GM12878 (cell line): ENCODE results near the gene TMSB4X. TPM values are rescaled to one million over a fixed set of nuclear protein-coding genes. Genes with fewer than 3 reads are reported as not detected.

Source experiments
- ATAC-seq: fragments of 200-7000 bp; cut with Tn5 transposase; 3 replicates; pipeline ENCODE4 v1.9.1; 2020; ENCODE audit warnings: mild to moderate bottlenecking, moderate library complexity
- BruUV-seq: library from RNA; stranded (reverse); fragments of 400-500 nt; replicated peaks from 2 replicates; lab custom pipeline; 2021; lab: Mats Ljungman, UMichigan
- CTCF ChIA-PET: fragments of 300-600 bp; sonication (Branson Sonifier 250); formaldehyde crosslinking; extraction: SDS; loops from one replicate; lab custom pipeline; 2021; ENCODE audit warnings: inconsistent platforms; lab: Yijun Ruan, JAX
- POLR2A ChIA-PET: fragments of 350-600 bp; formaldehyde crosslinking; extraction: SDS; loops from one replicate; lab custom pipeline; 2021; ENCODE audit warnings: inconsistent platforms; lab: Charles Lee
- RAD21 ChIA-PET: fragments of 300-600 bp; sonication (Branson Sonifier 250); formaldehyde crosslinking; loops from one replicate; lab custom pipeline; 2023; ENCODE audit warnings: antibody characterized with exemption; ENCODE audit not compliant: unreplicated experiment; lab: Charles Lee
- SMC1A ChIA-PET: fragments of 300-600 bp; sonication (Branson Sonifier 250); formaldehyde crosslinking; loops from one replicate; lab custom pipeline; 2023; ENCODE audit not compliant: unreplicated experiment, uncharacterized antibody; lab: Charles Lee
- DNase-seq: peaks from one replicate; pipeline ENCODE4 v3.0.0-alpha.2; 2011; ENCODE audit warnings: low read depth, low spot score
- FAIRE-seq: peaks from 3 replicates; lab custom pipeline; 2011; peaks lifted over from hg19 to GRCh38; lab: Jason Lieb, UNC
- H2AFZ ChIP-seq: 2 replicates; pipeline ENCODE4 v1.6.0; 2011; ENCODE audit warnings: low read depth, low read length, control low read depth; ENCODE audit not compliant: control insufficient read depth
- H3K27ac ChIP-seq: 2 replicates; pipeline ENCODE4 v1.5.1; 2011; ENCODE audit warnings: control low read depth; ENCODE audit not compliant: control insufficient read depth, insufficient read depth
- H3K27me3 ChIP-seq, 2 experiments: replicated peaks in 1 of 2; 2 replicates each; pipeline versions ENCODE4 v1.6.0 to v1.6.1; 2011; ENCODE audit warnings: low read length in 1 of 2; ENCODE audit not compliant: control insufficient read depth in 2 of 2, insufficient read depth in 2 of 2
- H3K36me3 ChIP-seq, 2 experiments: 2 replicates each; pipeline ENCODE4 v1.5.1; 2011; ENCODE audit warnings: low read length in 1 of 2; ENCODE audit not compliant: control insufficient read depth in 2 of 2, insufficient read depth in 2 of 2
- H3K4me1 ChIP-seq: 2 replicates; pipeline ENCODE4 v1.6.1; 2011; ENCODE audit warnings: mild to moderate bottlenecking, low read length, moderate library complexity, mixed read lengths; ENCODE audit not compliant: control insufficient read depth, insufficient read depth
- H3K4me2 ChIP-seq: 2 replicates; pipeline ENCODE4 v1.6.0; 2011; ENCODE audit warnings: control low read depth; ENCODE audit not compliant: control insufficient read depth, insufficient read depth
- H3K4me3 ChIP-seq: fragments of 200-600 bp; sonication (generic); 2 replicates; pipeline ENCODE4 v1.5.1; 2016
- H3K79me2 ChIP-seq: 2 replicates; pipeline ENCODE4 v1.6.0; 2011; ENCODE audit warnings: low read length; ENCODE audit not compliant: control insufficient read depth, insufficient read depth
- H3K9ac ChIP-seq: 2 replicates; pipeline ENCODE4 v1.8.0; 2011; ENCODE audit warnings: low read length, control low read depth, mixed read lengths; ENCODE audit not compliant: control insufficient read depth, insufficient read depth
- H3K9me3 ChIP-seq: replicated peaks from 3 replicates; pipeline ENCODE4 v1.5.1; 2011; ENCODE audit warnings: mild to moderate bottlenecking, low read length; ENCODE audit not compliant: control insufficient read depth, insufficient read depth
- H4K20me1 ChIP-seq: 2 replicates; pipeline ENCODE4 v1.6.0; 2011; ENCODE audit not compliant: control insufficient read depth, insufficient read depth
- BACH1 ChIP-seq: fragments of 450-650 bp; IDR thresholded peaks from 2 replicates; pipeline ENCODE4 v1.6.1; 2017; ENCODE audit warnings: mild to moderate bottlenecking, borderline replicate concordance
- CHD4 ChIP-seq: fragments of 200-600 bp; sonication (generic); IDR thresholded peaks from 2 replicates; pipeline ENCODE4 v1.6.1; 2016; ENCODE audit warnings: mild to moderate bottlenecking
- EP300 ChIP-seq, 2 experiments: fragments of 150-350 bp in 1 of 2; IDR thresholded peaks; 2 replicates each; pipeline ENCODE4 v1.6.1; 2011 to 2012; ENCODE audit warnings: low read depth in 2 of 2, low read length in 2 of 2, borderline replicate concordance in 1 of 2, improper control_type of control experiment in 1 of 2, inconsistent platforms in 1 of 2; ENCODE audit not compliant: control insufficient read depth in 1 of 2
- EZH2 ChIP-seq: IDR thresholded peaks from 2 replicates; pipeline ENCODE4 v1.6.1; 2012; ENCODE audit warnings: low read depth, mild to moderate bottlenecking, control low read depth, inconsistent platforms, low read length, borderline replicate concordance; ENCODE audit not compliant: control insufficient read depth
- HCFC1 ChIP-seq: fragments of 150-350 bp; IDR thresholded peaks from 2 replicates; pipeline ENCODE4 v1.6.1; 2014; ENCODE audit warnings: low read length
- MEF2A ChIP-seq: IDR thresholded peaks from 2 replicates; pipeline ENCODE4 v1.6.1; 2011; ENCODE audit warnings: low read depth, mild to moderate bottlenecking, low read length, moderate library complexity; ENCODE audit not compliant: insufficient read depth
- NFIC ChIP-seq: IDR thresholded peaks from 2 replicates; pipeline ENCODE4 v1.6.1; 2012; ENCODE audit warnings: low read depth, mild to moderate bottlenecking, inconsistent platforms, low read length, moderate library complexity
- NR2C1 ChIP-seq: fragments of 450-650 bp; IDR thresholded peaks from 2 replicates; pipeline ENCODE4 v1.6.1; 2017; ENCODE audit warnings: antibody characterized with exemption, mild to moderate bottlenecking, moderate library complexity
- RBBP5 ChIP-seq: fragments of 200-600 bp; sonication (generic); conservative IDR thresholded peaks from 2 replicates; pipeline ENCODE4 v1.6.1; 2016
- RUNX3 ChIP-seq: IDR thresholded peaks from 2 replicates; pipeline ENCODE4 v1.6.1; 2012; ENCODE audit warnings: low read length, inconsistent platforms
- SIN3A ChIP-seq: IDR thresholded peaks from 2 replicates; pipeline ENCODE4 v1.6.1; 2012; ENCODE audit warnings: low read depth, low read length, improper control_type of control experiment
- SMARCA5 ChIP-seq: fragments of 450-650 bp; IDR thresholded peaks from 2 replicates; pipeline ENCODE4 v1.6.1; 2017; ENCODE audit warnings: mild to moderate bottlenecking
- SPI1 ChIP-seq: IDR thresholded peaks from 2 replicates; pipeline ENCODE4 v1.6.1; 2011; ENCODE audit warnings: low read depth, mild to moderate bottlenecking, low read length, moderate library complexity, borderline replicate concordance; ENCODE audit not compliant: insufficient read depth
- STAT3 ChIP-seq: IDR thresholded peaks from 2 replicates; pipeline ENCODE4 v1.6.1; 2011; ENCODE audit warnings: low read depth, low read length, improper control_type of control experiment
- YBX1 ChIP-seq: fragments of 450-650 bp; IDR thresholded peaks from 2 replicates; pipeline ENCODE4 v1.6.1; 2016; ENCODE audit warnings: antibody characterized with exemption
- ZNF217 ChIP-seq: fragments of 450-650 bp; IDR thresholded peaks from 2 replicates; pipeline ENCODE4 v1.6.1; 2017; ENCODE audit warnings: antibody characterized with exemption, mild to moderate bottlenecking
- ZZZ3 ChIP-seq: IDR thresholded peaks from 2 replicates; pipeline ENCODE4 v1.6.1; 2011; ENCODE audit warnings: low read depth; ENCODE audit not compliant: control insufficient read depth, insufficient read length
- WGBS: methylation state at CpG from one replicate; pipeline ENCODE4 v1.1.6; 2016; ENCODE audit warnings: low lambda C conversion rate; ENCODE audit not compliant: insufficient replicate concordance, insufficient coverage; ENCODE audit errors: missing lambda C conversion rate; 5-methylcytosine and 5-hydroxymethylcytosine counted together
- in situ Hi-C: fragments of 300-500 bp; cut with MboI; formaldehyde crosslinking; loops from 9 replicates; pipeline ENCODE4 v1.14.3; 2018; ENCODE audit warnings: mixed read lengths
- intact Hi-C: fragments of 100-400 bp; cut with micrococcal nuclease; formaldehyde crosslinking; loops from one replicate; pipeline ENCODE4 v1.14.2; 2022; ENCODE audit not compliant: unreplicated experiment
- polyA plus RNA-seq, 11 experiments: library from polyadenylated mRNA; depleted of rRNA in 4 of 11; unstranded in 6 of 11; stranded (reverse) in 5 of 11; fragments of >200 nt; fragmentation: Nextera tagmentation in 4 of 11; fragmentation: Illumina TruSeq in 1 of 11; extraction: Ambion mirVana in 4 of 11; extraction: Trizol in 1 of 11; gene quantifications; 1 replicate in 1 of 11; 2 replicates in 10 of 11; pipeline versions ENCODE4 v1.2.1 to v1.2.3, GENCODE V29; 2011 to 2016; ENCODE audit warnings: inconsistent platforms in 2 of 11, missing spikeins in 2 of 11, low read depth in 1 of 11
- total RNA-seq, 4 experiments: library from RNA; depleted of rRNA in 3 of 4; stranded (reverse); fragments of >200 nt in 3 of 4; fragmentation: Illumina TruSeq in 1 of 4; extraction: Trizol in 1 of 4; gene quantifications; 2 replicates each; pipeline versions ENCODE4 v1.2.1 to v1.2.3, GENCODE V29; 2013 to 2021
- TF ChIP-seq, protein P1 (sequence below): IDR thresholded peaks from 2 replicates; pipeline ENCODE4 v1.6.1; 2012; ENCODE audit warnings: low read length, inconsistent platforms
- TF ChIP-seq, protein P2 (sequence below): fragments of 450-650 bp; IDR thresholded peaks from 2 replicates; pipeline ENCODE4 v1.6.1; 2017; ENCODE audit warnings: borderline replicate concordance
- TF ChIP-seq, protein P3 (sequence below): fragments of 450-650 bp; IDR thresholded peaks from 2 replicates; pipeline ENCODE4 v1.6.1; 2017; ENCODE audit warnings: low read depth, mild to moderate bottlenecking, moderate library complexity

The TMSB4X gene
- total and polyA plus RNA-seq, 10 of the 15 experiments (the other 5 are each of a cell fraction or from before 2014, with no cell fraction given): 13,924 to 37,234 (median 23,705) TPM

DNA sequence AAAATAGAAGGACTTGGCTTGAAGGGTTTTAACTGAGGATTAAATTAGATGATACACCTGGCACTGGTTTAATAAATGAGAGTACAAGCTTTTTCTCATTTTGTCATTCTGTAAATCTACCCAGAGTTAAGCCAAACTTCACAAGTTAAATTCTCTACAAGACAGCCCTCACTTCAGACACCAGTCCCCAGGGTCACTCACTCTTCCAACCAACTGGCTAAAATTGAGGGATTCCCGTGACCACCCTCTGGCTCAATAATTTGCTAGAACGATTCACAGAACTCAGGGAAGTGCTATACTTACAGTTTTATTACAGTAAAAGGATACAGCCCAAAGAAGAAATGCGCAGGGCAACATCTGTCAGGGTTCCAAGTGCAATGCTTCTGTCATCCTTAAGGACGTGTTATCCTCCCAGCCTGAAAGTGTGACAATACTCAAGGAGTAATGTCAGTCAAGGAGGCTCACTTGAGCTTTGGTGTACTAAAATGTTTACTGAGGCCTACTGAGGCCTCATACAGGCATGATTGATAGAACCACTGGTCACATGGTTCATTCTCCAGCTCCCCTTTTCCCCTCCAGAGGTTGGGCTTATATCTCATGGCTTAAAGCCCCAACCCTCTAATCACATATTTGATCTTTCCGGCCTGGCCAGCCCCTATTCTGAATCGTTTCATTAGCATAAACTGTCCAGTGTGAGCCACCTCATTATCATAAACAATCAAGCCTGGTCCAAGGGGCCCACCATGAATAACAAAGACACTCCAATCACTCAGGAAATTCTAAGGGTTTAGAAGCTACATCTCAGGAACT, 9.6 kb upstream of the TMSB4X start:
- Histone ChIP-seq H3K4me3 (no peak overlapping the region), H3K4me1 (peaks cover 24% of the 10 kb centered on the region), H3K27me3 (no peaks in the 10 kb centered on the region), H3K79me2 (no peaks in the 10 kb centered on the region), H3K9ac (no peak overlapping the region), H3K9me3 (no peaks in the 10 kb centered on the region; the same call in 2 of the 3 replicates), H4K20me1 (no peaks in the 10 kb centered on the region), H3K4me2 (no peak overlapping the region), H3K27ac (no peak overlapping the region), H3K36me3 (no peaks in the 10 kb centered on the region), H2AFZ (no peak overlapping the region)
- SMC1A ChIA-PET: interaction anchor here (0.6 to 1.5 kb wide), 4 partner anchors 9 to 16 kb away, joined by 4 to 6 read pairs (median 6); no protein-coding TSS in a partner anchor
- POLR2A ChIA-PET: interaction anchor here (1.0 to 1.5 kb wide), 2 partner anchors 16 to 34 kb away, joined by 3 read pairs; no protein-coding TSS in a partner anchor
- WGBS: 55% methylated on average over 6 of the region's 6 CpGs
- CTCF ChIA-PET: interaction anchor here (0.7 to 1.4 kb wide), 4 partner anchors 14 to 48 kb away, joined by 3 to 6 read pairs (median 4); no protein-coding TSS in a partner anchor
- in situ Hi-C loops: loop anchor here (25.0 kb wide), 1 partner anchor 697 kb away; the partner anchor contains the start of gene TCEANC
- no TSS peak for BruUV-seq
- FAIRE-seq (no peak), DNase-seq (no peak), ATAC-seq (no peak)
- TF ChIP-seq, protein P1, sequence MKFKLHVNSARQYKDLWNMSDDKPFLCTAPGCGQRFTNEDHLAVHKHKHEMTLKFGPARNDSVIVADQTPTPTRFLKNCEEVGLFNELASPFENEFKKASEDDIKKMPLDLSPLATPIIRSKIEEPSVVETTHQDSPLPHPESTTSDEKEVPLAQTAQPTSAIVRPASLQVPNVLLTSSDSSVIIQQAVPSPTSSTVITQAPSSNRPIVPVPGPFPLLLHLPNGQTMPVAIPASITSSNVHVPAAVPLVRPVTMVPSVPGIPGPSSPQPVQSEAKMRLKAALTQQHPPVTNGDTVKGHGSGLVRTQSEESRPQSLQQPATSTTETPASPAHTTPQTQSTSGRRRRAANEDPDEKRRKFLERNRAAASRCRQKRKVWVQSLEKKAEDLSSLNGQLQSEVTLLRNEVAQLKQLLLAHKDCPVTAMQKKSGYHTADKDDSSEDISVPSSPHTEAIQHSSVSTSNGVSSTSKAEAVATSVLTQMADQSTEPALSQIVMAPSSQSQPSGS: no peak
- TF ChIP-seq SMARCA5 (no peak), ZZZ3 (no peak), STAT3 (no peak), HCFC1 (no peak), RBBP5 (no peak), YBX1 (no peak), ZNF217 (no peak), NFIC (no peak), BACH1 (no peak), RUNX3 (no peak), SIN3A (no peak), EP300 (IDR thresholded peaks at IDR 0.05; ENCODE audit: borderline replicate concordance in 1 of 2, control insufficient read depth in 1 of 2, low read depth in 2 of 2, low read length in 2 of 2) (no peak), SPI1 (no peak), MEF2A (no peak), NR2C1 (no peak), CHD4 (no peak), EZH2 (no peak)
- TF ChIP-seq, protein P2, sequence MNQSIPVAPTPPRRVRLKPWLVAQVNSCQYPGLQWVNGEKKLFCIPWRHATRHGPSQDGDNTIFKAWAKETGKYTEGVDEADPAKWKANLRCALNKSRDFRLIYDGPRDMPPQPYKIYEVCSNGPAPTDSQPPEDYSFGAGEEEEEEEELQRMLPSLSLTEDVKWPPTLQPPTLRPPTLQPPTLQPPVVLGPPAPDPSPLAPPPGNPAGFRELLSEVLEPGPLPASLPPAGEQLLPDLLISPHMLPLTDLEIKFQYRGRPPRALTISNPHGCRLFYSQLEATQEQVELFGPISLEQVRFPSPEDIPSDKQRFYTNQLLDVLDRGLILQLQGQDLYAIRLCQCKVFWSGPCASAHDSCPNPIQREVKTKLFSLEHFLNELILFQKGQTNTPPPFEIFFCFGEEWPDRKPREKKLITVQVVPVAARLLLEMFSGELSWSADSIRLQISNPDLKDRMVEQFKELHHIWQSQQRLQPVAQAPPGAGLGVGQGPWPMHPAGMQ: no peak
- TF ChIP-seq, protein P3, sequence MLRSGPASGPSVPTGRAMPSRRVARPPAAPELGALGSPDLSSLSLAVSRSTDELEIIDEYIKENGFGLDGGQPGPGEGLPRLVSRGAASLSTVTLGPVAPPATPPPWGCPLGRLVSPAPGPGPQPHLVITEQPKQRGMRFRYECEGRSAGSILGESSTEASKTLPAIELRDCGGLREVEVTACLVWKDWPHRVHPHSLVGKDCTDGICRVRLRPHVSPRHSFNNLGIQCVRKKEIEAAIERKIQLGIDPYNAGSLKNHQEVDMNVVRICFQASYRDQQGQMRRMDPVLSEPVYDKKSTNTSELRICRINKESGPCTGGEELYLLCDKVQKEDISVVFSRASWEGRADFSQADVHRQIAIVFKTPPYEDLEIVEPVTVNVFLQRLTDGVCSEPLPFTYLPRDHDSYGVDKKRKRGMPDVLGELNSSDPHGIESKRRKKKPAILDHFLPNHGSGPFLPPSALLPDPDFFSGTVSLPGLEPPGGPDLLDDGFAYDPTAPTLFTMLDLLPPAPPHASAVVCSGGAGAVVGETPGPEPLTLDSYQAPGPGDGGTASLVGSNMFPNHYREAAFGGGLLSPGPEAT: no peak
- intact Hi-C loops: no loop called here
- RAD21 ChIA-PET: interaction anchor here (1.2 kb wide), 1 partner anchor 15 kb away, joined by 3 read pairs; no protein-coding TSS in a partner anchor
